ENCODE results near the gene TMEM185B.

TMEM185B gene

DNA sequence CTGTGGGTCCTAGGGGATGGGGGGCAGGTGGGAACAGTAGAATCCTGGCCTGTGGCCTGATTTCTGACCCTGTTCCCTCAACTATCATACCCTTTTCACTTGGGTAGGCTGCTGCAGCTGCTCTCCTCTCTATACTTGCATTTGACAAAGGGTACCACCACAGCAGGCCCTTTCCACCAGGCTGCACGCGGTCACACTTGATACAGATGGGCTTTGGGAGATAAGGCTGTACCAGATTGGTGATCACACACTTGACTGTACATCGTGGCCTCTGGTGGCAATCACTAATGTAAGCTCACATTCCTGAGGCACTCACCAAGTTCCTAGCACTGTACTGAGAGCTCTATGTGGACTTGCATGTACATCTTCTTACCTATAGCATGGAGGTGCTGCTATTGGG is 27.9 kb upstream of the TMEM185B start:
- Histone ChIP-seq H3K36me3 (ENCODE audit: control insufficient read depth in 2 of 2, insufficient read depth in 2 of 2, low read length in 2 of 2) (no peaks in the 10 kb centered on the region), H3K9me3 (ENCODE audit: control insufficient read depth in 2 of 2, low read length in 2 of 2) (no peaks in the 10 kb centered on the region), H3K9ac (ENCODE audit: low read length in 2 of 2) (no peak overlapping the region), H3K4me3 (ENCODE audit: low read length in 2 of 2) (no peak overlapping the region), H3K4me1 (ENCODE audit: control insufficient read depth, insufficient read depth, low read length) (peaks cover 18% of the 10 kb centered on the region), H3K27me3 (ENCODE audit: control insufficient read depth in 1 of 2, insufficient read depth in 2 of 2, low read length in 2 of 2) (no peaks in the 10 kb centered on the region), H3K27ac (ENCODE audit: low read length) (no peak overlapping the region)

DNA sequence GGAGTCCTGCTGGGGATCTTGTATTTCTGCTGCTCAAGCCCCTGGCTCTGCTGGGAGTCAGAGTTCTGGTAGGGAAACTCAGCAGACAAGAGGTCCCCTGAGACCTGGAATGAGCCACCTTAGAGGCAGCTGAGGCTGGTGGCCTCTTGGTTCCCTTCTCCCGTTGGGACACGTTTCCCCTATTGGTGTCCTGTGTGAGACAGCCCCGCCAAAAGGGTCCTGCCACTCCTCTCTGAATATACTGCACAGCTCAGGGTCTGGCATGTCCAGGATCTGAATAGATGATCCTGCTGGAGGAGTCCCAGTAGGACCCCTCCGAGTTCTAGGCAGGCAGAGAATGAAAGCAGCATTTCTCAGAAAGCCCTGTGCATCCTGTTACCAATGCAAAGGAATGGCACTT is 27.4 kb upstream of the TMEM185B start:
- Histone ChIP-seq H3K9me3 (ENCODE audit: control insufficient read depth in 2 of 2, low read length in 2 of 2) (no peaks in the 10 kb centered on the region), H3K27me3 (ENCODE audit: control insufficient read depth in 1 of 2, insufficient read depth in 2 of 2, low read length in 2 of 2) (no peaks in the 10 kb centered on the region), H3K27ac (ENCODE audit: low read length) (no peak overlapping the region), H3K36me3 (ENCODE audit: control insufficient read depth in 2 of 2, insufficient read depth in 2 of 2, low read length in 2 of 2) (no peaks in the 10 kb centered on the region), H3K4me1 (ENCODE audit: control insufficient read depth, insufficient read depth, low read length) (peaks cover 18% of the 10 kb centered on the region), H3K9ac (ENCODE audit: low read length in 2 of 2) (no peak overlapping the region), H3K4me3 (ENCODE audit: low read length in 2 of 2) (no peak overlapping the region)

DNA sequence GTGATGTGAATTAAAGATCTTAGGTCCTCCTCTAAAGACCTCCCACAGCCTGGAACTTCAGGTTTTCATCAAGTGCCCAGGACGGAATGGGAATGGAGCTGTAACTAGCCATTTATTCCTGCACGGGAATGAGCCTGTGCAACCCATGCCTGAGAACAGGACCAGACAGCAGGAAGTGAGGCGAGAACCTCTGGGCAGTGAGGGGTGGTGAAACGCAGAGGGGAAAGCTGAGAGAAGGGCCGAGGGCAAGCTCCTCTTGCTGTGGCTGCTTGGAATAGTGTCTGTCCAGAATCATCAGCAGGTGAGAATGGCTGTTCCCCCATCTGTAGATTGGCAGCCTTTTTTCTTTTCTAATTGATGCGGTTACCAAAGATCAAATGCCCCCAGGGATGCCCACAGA is 24.7 kb upstream of the TMEM185B start:
- Histone ChIP-seq H3K27ac (ENCODE audit: low read length) (no peak overlapping the region), H3K9me3 (ENCODE audit: control insufficient read depth in 2 of 2, low read length in 2 of 2) (no peaks in the 10 kb centered on the region), H3K9ac (ENCODE audit: low read length in 2 of 2) (no peak overlapping the region), H3K27me3 (ENCODE audit: control insufficient read depth in 1 of 2, insufficient read depth in 2 of 2, low read length in 2 of 2) (no peaks in the 10 kb centered on the region), H3K4me3 (ENCODE audit: low read length in 2 of 2) (no peak overlapping the region), H3K36me3 (ENCODE audit: control insufficient read depth in 2 of 2, insufficient read depth in 2 of 2, low read length in 2 of 2) (no peaks in the 10 kb centered on the region), H3K4me1 (ENCODE audit: control insufficient read depth, insufficient read depth, low read length) (peaks cover 11% of the 10 kb centered on the region)

DNA sequence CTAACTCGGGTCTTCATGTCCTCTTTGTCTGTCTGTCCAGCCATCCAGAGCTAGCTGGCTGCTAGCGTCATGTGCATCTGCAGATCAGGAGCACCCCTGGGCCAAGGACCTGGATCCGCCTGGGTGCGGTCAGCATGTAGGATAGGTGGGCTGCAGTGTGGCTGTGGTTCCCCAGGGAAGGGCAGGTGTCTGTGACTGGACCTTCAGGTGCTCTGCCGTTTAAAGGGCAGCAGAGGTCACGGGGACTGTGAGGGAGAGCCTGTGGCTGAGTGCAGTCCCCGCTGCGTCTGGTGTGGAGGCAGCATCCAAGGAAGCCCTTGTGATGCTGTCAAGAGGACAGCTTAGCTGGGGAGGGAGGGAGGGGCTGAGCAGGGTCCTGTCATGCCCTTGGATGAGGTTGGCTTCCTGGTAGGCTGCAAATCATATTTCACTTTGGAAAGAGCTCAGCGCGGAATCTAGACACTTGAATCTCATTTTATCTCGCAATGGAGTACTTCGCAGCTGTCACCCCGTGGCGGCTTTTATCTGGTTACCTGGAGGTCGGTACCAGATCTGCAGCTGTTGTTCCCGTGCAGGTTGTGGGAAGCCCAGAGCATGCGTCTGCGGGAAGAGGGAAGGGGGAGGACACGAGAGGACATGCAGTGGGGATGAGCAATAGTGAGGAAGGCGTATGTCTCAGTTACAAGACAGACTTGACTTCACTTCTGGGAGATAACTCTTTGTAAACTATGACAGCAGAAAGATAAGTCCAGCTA is 23.5 kb upstream of the TMEM185B start:
- no peaks in the 10 kb centered on the region for H3K27me3 ChIP-seq (ENCODE audit: control insufficient read depth in 1 of 2, insufficient read depth in 2 of 2, low read length in 2 of 2)
- peaks cover 6% of the 10 kb centered on the region for H3K4me1 ChIP-seq (ENCODE audit: control insufficient read depth, insufficient read depth, low read length)

DNA sequence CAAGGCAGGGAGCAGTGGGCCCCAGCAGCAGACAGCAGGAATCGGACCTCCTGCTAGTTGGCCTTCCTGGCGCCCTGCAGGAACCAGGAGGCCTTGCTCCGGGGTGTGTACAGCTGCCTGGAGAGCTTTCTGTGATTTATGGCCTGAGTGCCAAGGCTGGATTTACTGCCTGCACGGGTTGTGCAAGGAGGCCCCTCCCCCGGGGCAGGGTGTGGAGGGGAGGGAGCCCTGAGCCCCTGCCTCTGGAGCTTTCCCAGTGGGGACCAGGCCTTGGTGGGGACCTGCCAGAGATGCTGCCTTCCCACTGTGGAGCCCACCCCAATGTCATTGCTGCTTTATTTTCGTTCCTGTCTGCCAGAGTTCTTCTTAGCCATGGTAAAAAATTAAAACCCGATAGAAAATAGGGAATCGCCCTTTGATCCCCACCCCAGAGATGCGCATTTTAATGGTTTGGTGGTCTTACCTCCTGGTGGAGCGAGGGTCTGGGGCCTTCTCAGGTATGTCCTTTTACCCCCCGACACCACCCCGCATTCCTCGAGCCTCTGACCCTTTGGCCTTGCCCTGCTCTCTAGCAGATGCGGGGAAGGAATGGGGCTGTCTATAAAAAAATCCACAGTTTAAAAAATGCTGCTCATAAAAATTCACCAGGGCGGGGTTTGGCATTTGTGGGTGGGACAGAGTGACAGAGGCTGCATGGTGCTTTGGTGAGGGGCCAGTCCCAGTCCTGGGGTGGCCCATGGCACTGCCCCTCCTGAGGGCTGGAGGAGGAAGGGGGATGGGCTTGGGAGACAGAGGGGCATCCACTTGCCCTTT is 22.5 kb upstream of the TMEM185B start:
- Histone ChIP-seq H3K9me3 (ENCODE audit: control insufficient read depth in 2 of 2, low read length in 2 of 2) (no peaks in the 10 kb centered on the region), H3K36me3 (ENCODE audit: control insufficient read depth in 2 of 2, insufficient read depth in 2 of 2, low read length in 2 of 2) (no peaks in the 10 kb centered on the region), H3K4me1 (ENCODE audit: control insufficient read depth, insufficient read depth, low read length) (peaks cover 6% of the 10 kb centered on the region), H3K4me3 (ENCODE audit: low read length in 2 of 2) (no peak overlapping the region), H3K27ac (ENCODE audit: low read length) (no peak overlapping the region), H3K27me3 (ENCODE audit: control insufficient read depth in 1 of 2, insufficient read depth in 2 of 2, low read length in 2 of 2) (no peaks in the 10 kb centered on the region), H3K9ac (ENCODE audit: low read length in 2 of 2) (no peak overlapping the region)

More for the DNA sequence above, 23.5 kb upstream of the TMEM185B start:
- H3K4me3 ChIP-seq (ENCODE audit: low read length in 2 of 2), result no peak overlapping the region
- H3K9ac ChIP-seq (ENCODE audit: low read length in 2 of 2), result no peak overlapping the region
- no peaks in the 10 kb centered on the region for H3K9me3 ChIP-seq (ENCODE audit: control insufficient read depth in 2 of 2, low read length in 2 of 2)
- H3K27ac ChIP-seq (ENCODE audit: low read length), result no peak overlapping the region
- H3K36me3 ChIP-seq (ENCODE audit: control insufficient read depth in 2 of 2, insufficient read depth in 2 of 2, low read length in 2 of 2), result no peaks in the 10 kb centered on the region

DNA sequence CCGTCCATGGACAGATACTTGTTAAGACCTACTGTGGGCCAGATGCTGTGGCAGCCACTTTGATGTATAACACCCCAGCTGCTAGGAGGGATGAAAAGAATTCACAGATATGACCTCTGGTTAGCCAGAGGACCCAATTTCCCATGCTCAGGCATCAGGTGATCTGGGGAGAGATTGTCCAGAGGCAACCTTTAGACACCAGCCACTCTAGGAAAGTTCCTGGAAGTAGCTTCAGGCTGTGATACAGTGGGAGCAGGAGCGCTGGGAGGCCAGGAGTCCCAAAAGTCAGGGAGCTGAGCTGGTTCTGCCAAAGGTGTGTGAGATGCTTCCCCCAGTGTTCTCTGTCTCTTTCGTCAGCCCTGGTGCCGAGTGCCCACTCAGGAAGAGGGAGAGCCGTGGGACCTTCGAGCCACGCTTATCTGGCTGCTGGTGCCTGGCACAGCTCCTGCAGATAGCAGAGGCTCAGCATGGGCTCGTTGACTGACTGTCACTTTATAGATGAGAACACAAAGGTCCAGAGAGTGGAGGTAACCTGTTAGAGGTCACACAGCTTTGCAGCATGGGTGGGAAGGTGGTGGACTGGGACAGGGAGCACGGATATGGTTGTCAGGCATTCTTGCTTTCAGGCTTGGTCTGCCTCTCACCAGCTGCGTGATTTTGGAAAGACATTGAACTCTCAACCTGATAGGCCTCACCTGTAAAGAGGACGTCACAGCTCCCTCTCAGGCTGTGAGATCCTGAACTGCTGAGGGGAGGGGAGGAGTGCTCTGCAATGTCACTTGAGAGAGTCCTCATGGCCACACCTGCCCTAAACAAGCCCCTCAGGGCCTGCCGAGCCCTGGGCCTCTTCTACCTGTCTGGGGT is 21.7 kb upstream of the TMEM185B start:
- Histone ChIP-seq H3K9ac (ENCODE audit: low read length in 2 of 2) (no peak overlapping the region), H3K4me3 (ENCODE audit: low read length in 2 of 2) (no peak overlapping the region), H3K27ac (ENCODE audit: low read length) (no peak overlapping the region), H3K36me3 (ENCODE audit: control insufficient read depth in 2 of 2, insufficient read depth in 2 of 2, low read length in 2 of 2) (no peaks in the 10 kb centered on the region), H3K27me3 (ENCODE audit: control insufficient read depth in 1 of 2, insufficient read depth in 2 of 2, low read length in 2 of 2) (no peaks in the 10 kb centered on the region), H3K9me3 (ENCODE audit: control insufficient read depth in 2 of 2, low read length in 2 of 2) (no peaks in the 10 kb centered on the region), H3K4me1 (ENCODE audit: control insufficient read depth, insufficient read depth, low read length) (peaks cover 8% of the 10 kb centered on the region)

DNA sequence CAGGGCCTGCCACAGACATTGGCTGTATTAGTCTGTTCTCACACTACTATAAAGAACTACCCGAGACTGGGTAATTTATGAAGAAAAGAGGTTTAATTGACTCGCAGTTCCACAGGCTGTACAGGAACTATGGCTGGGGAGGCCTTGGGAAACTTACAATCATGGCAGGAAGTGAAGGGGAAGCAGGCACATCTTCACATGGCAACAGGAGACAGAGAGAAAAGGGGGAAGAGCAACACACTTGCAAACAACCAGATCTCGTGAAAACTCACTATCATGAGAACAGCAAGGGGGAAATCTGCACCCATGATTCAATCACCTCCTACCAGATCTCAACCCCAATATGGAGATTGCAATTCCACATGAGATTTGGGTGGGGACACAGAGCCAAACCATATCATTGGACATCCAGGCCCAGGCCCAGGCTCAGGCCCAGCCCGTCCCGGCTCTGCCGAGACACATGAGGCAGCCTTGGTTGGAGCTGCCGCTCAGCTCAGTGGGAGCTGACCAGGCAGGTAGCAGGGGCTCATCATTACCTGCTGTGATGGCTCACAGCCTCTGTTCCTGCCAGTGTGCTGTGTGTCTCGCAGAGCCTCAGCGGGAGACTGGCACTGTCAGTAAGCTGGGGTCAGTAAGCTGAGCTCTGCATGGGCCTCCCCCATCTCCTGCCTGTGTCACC is 20.8 kb upstream of the TMEM185B start:
- no peak overlapping the region for H3K27ac ChIP-seq (ENCODE audit: low read length)
- H3K9me3 ChIP-seq (ENCODE audit: control insufficient read depth in 2 of 2, low read length in 2 of 2), result no peaks in the 10 kb centered on the region
- no peaks in the 10 kb centered on the region for H3K36me3 ChIP-seq (ENCODE audit: control insufficient read depth in 2 of 2, insufficient read depth in 2 of 2, low read length in 2 of 2)
- H3K27me3 ChIP-seq (ENCODE audit: control insufficient read depth in 1 of 2, insufficient read depth in 2 of 2, low read length in 2 of 2), result no peaks in the 10 kb centered on the region
- H3K9ac ChIP-seq (ENCODE audit: low read length in 2 of 2), result no peak overlapping the region
- no peak overlapping the region for H3K4me3 ChIP-seq (ENCODE audit: low read length in 2 of 2)
- H3K4me1 ChIP-seq (ENCODE audit: control insufficient read depth, insufficient read depth, low read length), result peaks cover 17% of the 10 kb centered on the region

DNA sequence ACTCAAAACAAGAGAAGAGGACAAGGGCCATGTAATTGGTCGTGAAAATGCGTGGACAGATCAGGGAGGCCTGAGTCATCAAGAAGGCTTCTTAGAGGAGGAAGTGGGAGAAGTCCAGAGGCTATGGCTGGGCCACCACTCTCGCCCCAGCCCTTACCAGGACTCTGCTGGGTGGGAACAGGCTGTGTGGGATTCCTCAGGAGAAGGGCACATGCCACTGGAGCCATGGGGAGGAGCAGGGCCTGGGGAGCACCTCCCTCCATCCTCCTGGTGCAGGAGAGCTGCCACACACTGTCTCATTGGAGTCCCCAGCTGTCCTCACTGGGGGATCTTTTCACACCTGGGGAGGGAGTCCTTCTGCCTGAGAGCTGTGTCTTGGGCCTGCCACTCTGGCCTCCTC is 20.0 kb upstream of the TMEM185B start:
- Histone ChIP-seq H3K27ac (ENCODE audit: low read length) (no peak overlapping the region), H3K36me3 (ENCODE audit: control insufficient read depth in 2 of 2, insufficient read depth in 2 of 2, low read length in 2 of 2) (no peaks in the 10 kb centered on the region), H3K9me3 (ENCODE audit: control insufficient read depth in 2 of 2, low read length in 2 of 2) (no peaks in the 10 kb centered on the region), H3K9ac (ENCODE audit: low read length in 2 of 2) (no peak overlapping the region), H3K4me1 (ENCODE audit: control insufficient read depth, insufficient read depth, low read length) (peaks cover 20% of the 10 kb centered on the region), H3K27me3 (ENCODE audit: control insufficient read depth in 1 of 2, insufficient read depth in 2 of 2, low read length in 2 of 2) (no peaks in the 10 kb centered on the region), H3K4me3 (ENCODE audit: low read length in 2 of 2) (no peak overlapping the region)

DNA sequence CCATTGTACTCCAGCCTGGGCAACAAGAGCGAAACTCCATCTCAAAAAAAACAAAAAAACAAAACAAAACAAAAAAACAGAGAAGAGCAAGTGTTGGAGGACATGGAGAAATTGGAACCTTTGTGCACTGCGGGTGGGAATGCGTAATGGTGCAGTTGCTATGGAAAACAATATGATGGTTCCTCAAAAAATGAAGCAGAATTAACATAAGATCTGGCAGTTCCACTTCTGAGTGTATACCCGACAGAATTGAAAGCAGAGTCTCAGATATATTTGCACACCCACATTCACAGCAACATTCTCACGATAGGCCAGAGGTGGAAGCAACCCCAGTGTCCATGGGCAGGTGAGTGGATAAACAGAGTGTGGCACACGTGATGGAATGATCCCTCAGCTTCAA is 18.5 kb upstream of the TMEM185B start:
- Histone ChIP-seq H3K9ac (ENCODE audit: low read length in 2 of 2) (no peak overlapping the region), H3K4me3 (ENCODE audit: low read length in 2 of 2) (no peak overlapping the region), H3K4me1 (ENCODE audit: control insufficient read depth, insufficient read depth, low read length) (peaks cover 20% of the 10 kb centered on the region), H3K36me3 (ENCODE audit: control insufficient read depth in 2 of 2, insufficient read depth in 2 of 2, low read length in 2 of 2) (no peaks in the 10 kb centered on the region), H3K27me3 (ENCODE audit: control insufficient read depth in 1 of 2, insufficient read depth in 2 of 2, low read length in 2 of 2) (no peaks in the 10 kb centered on the region), H3K27ac (ENCODE audit: low read length) (no peak overlapping the region), H3K9me3 (ENCODE audit: control insufficient read depth in 2 of 2, low read length in 2 of 2) (no peaks in the 10 kb centered on the region)

DNA sequence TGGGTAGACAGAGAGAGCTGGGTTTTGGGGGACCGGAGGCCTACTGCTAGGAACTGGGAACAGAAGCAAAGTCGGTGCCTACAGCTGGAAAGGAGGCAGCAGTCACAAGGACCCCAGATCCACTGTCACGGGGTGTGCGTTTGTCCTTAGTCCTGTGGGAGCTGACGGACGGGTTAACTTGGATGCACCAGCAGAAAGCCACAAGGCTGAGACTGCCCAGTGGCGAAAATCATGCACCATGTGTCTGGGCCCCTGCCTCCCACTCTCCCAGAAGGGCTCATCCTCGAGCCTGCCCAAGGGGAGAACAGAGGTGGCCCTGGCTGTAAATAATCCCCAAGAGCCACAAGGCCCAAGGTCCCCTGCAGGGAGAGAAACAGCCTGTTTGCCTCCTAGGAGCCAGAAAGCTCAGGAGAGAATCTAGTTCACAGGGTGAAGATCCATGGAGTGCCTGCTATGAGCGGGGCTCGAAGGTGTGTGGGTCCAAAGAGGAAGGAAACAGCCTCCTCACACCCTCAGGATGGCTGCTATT is 17.8 kb upstream of the TMEM185B start:
- Histone ChIP-seq H3K27me3 (ENCODE audit: control insufficient read depth in 1 of 2, insufficient read depth in 2 of 2, low read length in 2 of 2) (no peaks in the 10 kb centered on the region), H3K9ac (ENCODE audit: low read length in 2 of 2) (no peak overlapping the region), H3K27ac (ENCODE audit: low read length) (no peak overlapping the region), H3K4me1 (ENCODE audit: control insufficient read depth, insufficient read depth, low read length) (peaks cover 20% of the 10 kb centered on the region), H3K36me3 (ENCODE audit: control insufficient read depth in 2 of 2, insufficient read depth in 2 of 2, low read length in 2 of 2) (no peaks in the 10 kb centered on the region), H3K4me3 (ENCODE audit: low read length in 2 of 2) (no peak overlapping the region), H3K9me3 (ENCODE audit: control insufficient read depth in 2 of 2, low read length in 2 of 2) (no peaks in the 10 kb centered on the region)
